CD4-positive, alpha-beta T cell treated with Interleukin-10 for 1 hour (primary cell): ENCODE data around the gene TIMM8A.
"Not testable (repeated sequence)": the region's sequence is repeated elsewhere in the genome, so short reads cannot be mapped to it uniquely, and the experiment has no call there.

ENCODE experiments used
- DNase-seq: peaks from one replicate; pipeline ENCODE4 v3.0.0-alpha.2; 2020

Gene TIMM8A

GRCh38 chrX:101357166-101357795, 8.7 kb upstream of the TIMM8A start:
- no peak for DNase-seq

GRCh38 chrX:101349193-101349562, 636 bp upstream of the TIMM8A start:
- DNase-seq: no peak

GRCh38 chrX:101347859-101348451, 587 bp downstream of the TIMM8A start:
- no peak for DNase-seq

- DNase-seq: no peak
Observed at GRCh38 chrX:101337776-101338271, 10.7 kb downstream of the TIMM8A start.

GRCh38 chrX:101334310-101334709, 14.2 kb downstream of the TIMM8A start:
- DNase-seq: not testable (repeated sequence)

- not testable (repeated sequence) for DNase-seq
Observed at GRCh38 chrX:101326600-101326999, 21.9 kb downstream of the TIMM8A start.

- no peak for DNase-seq
Observed at GRCh38 chrX:101303790-101304189, 44.8 kb downstream of the TIMM8A start.
